ENCODE measurements around the gene CD209. TPM values are rescaled to one million over a fixed set of nuclear protein-coding genes. Genes with fewer than 3 reads are reported as not detected.

Gene CD209
- total RNA-seq, 1 experiment from 2014 or later = not detected

- no peaks in the 10 kb centered on the region for H3K9me3 ChIP-seq
- H3K36me3 ChIP-seq (ENCODE audit: control insufficient read depth, insufficient read depth, low read length) = no peaks in the 10 kb centered on the region
- Mint-ChIP-seq H3K4me3 (ENCODE audit: unreplicated experiment) (no peak overlapping the region), H3K36me3 (ENCODE audit: insufficient read depth, unreplicated experiment) (no peaks in the 10 kb centered on the region), H3K9me3 (ENCODE audit: unreplicated experiment) (peaks cover 10% of the 10 kb centered on the region), H3K27ac (ENCODE audit: unreplicated experiment) (no peak overlapping the region), H3K27me3 (ENCODE audit: insufficient read depth, unreplicated experiment) (peaks cover 18% of the 10 kb centered on the region), H3K4me1 (ENCODE audit: low read depth, unreplicated experiment) (peaks cover 3% of the 10 kb centered on the region)
- POLR2A ChIA-PET = no interaction called here
- no peak for DNase-seq
- intact Hi-C loops (cut with micrococcal nuclease; ENCODE audit: unreplicated experiment) = no loop called here
- BruUV-seq (replicated peaks) = no TSS peak
- no peak overlapping the region for H3K4me3 ChIP-seq (ENCODE audit: low read depth, low read length)
- H3K4me1 ChIP-seq = no peaks in the 10 kb centered on the region
- CTCF ChIA-PET = no interaction called here
- TF ChIP-seq CTCF (IDR thresholded peaks at IDR 0.05; ENCODE audit: insufficient read depth in 1 of 2, low read depth in 1 of 2, low read length in 1 of 2, severe bottlenecking in 1 of 2, unreplicated experiment in 1 of 2) = no peak
- H3K27me3 ChIP-seq (replicated peaks; ENCODE audit: control insufficient read depth, insufficient read depth, low read length) = no peaks in the 10 kb centered on the region
These were observed 8.1 kb downstream of the CD209 start for GRCh38 chr19:7739211-7739755.

GRCh38 chr19:7738023-7738422, 9.3 kb downstream of the CD209 start:
- CTCF ChIA-PET = no interaction called here
- POLR2A ChIA-PET = no interaction called here
- Mint-ChIP-seq H3K27me3 (ENCODE audit: insufficient read depth, unreplicated experiment) (peaks cover 19% of the 10 kb centered on the region), H3K4me3 (ENCODE audit: unreplicated experiment) (no peak overlapping the region), H3K27ac (ENCODE audit: unreplicated experiment) (no peak overlapping the region), H3K4me1 (ENCODE audit: low read depth, unreplicated experiment) (peaks cover 6% of the 10 kb centered on the region), H3K36me3 (ENCODE audit: insufficient read depth, unreplicated experiment) (no peaks in the 10 kb centered on the region), H3K9me3 (ENCODE audit: unreplicated experiment) (peaks cover 10% of the 10 kb centered on the region)
- no TSS peak for BruUV-seq (replicated peaks)
- no peak for DNase-seq
- TF ChIP-seq CTCF (IDR thresholded peaks at IDR 0.05; ENCODE audit: insufficient read depth in 1 of 2, low read depth in 1 of 2, low read length in 1 of 2, severe bottlenecking in 1 of 2, unreplicated experiment in 1 of 2) = no peak
- H3K27me3 ChIP-seq (replicated peaks; ENCODE audit: control insufficient read depth, insufficient read depth, low read length) = no peaks in the 10 kb centered on the region
- no peaks in the 10 kb centered on the region for H3K9me3 ChIP-seq
- intact Hi-C loops (cut with micrococcal nuclease; ENCODE audit: unreplicated experiment) = no loop called here
- no peaks in the 10 kb centered on the region for H3K36me3 ChIP-seq (ENCODE audit: control insufficient read depth, insufficient read depth, low read length)
- H3K4me1 ChIP-seq = no peaks in the 10 kb centered on the region
- no peak overlapping the region for H3K4me3 ChIP-seq (ENCODE audit: low read depth, low read length)

GRCh38 chr19:7737215-7737614, 10.1 kb downstream of the CD209 start:
- POLR2A ChIA-PET = interaction anchor here (0.6 to 0.7 kb wide), 2 partner anchors 56 to 81 kb away, joined by 4 to 5 read pairs; no protein-coding TSS in a partner anchor
- BruUV-seq (replicated peaks) = no TSS peak
- CTCF ChIA-PET = no interaction called here

More at GRCh38 chr19:7737215-7737614, 10.1 kb downstream of the CD209 start:
- Mint-ChIP-seq H3K4me1 (ENCODE audit: low read depth, unreplicated experiment) (peaks cover 6% of the 10 kb centered on the region), H3K9me3 (ENCODE audit: unreplicated experiment) (peaks cover 10% of the 10 kb centered on the region), H3K27me3 (ENCODE audit: insufficient read depth, unreplicated experiment) (peaks cover 16% of the 10 kb centered on the region), H3K27ac (ENCODE audit: unreplicated experiment) (no peak overlapping the region), H3K4me3 (ENCODE audit: unreplicated experiment) (no peak overlapping the region), H3K36me3 (ENCODE audit: insufficient read depth, unreplicated experiment) (no peaks in the 10 kb centered on the region)
- DNase-seq = no peak
- H3K9me3 ChIP-seq = no peaks in the 10 kb centered on the region
- H3K4me3 ChIP-seq (ENCODE audit: low read depth, low read length) = no peak overlapping the region
- no peak for TF ChIP-seq CTCF (IDR thresholded peaks at IDR 0.05; ENCODE audit: insufficient read depth in 1 of 2, low read depth in 1 of 2, low read length in 1 of 2, severe bottlenecking in 1 of 2, unreplicated experiment in 1 of 2)
- intact Hi-C loops (cut with micrococcal nuclease; ENCODE audit: unreplicated experiment) = no loop called here
- no peaks in the 10 kb centered on the region for H3K4me1 ChIP-seq
- no peaks in the 10 kb centered on the region for H3K27me3 ChIP-seq (replicated peaks; ENCODE audit: control insufficient read depth, insufficient read depth, low read length)
- no peaks in the 10 kb centered on the region for H3K36me3 ChIP-seq (ENCODE audit: control insufficient read depth, insufficient read depth, low read length)
